GM12892 (cell line): ENCODE measurements around the gene TEX35.

Experiments used
- POLR2A ChIP-seq: IDR thresholded peaks from 2 replicates; pipeline ENCODE4 v1.6.1; 2011; ENCODE audit warnings: low read depth, low read length, control low read depth
- TAF1 ChIP-seq: IDR thresholded peaks from 2 replicates; pipeline ENCODE4 v1.6.1; 2011; ENCODE audit warnings: low read depth, mild to moderate bottlenecking, control low read depth, low read length, borderline replicate concordance

GRCh38 chr1:178538192-178538916 is 25.4 kb downstream of the TEX35 start:
- no peak for TF ChIP-seq POLR2A
- TF ChIP-seq TAF1: no peak
